Stimulated activated CD8-positive, alpha-beta memory T cell treated with anti-CD3 and anti-CD28 coated beads, Interleukin-12 subunit alpha, Interleukin-12 subunit beta, amount 100 ng/mL, for 24 hours (primary cell): ENCODE results near the gene PTGR3.

Experiments used
- DNase-seq: peaks from one replicate; pipeline ENCODE4 v3.0.0-alpha.2; 2020; ENCODE audit errors: extremely low read depth

PTGR3 gene

DNA sequence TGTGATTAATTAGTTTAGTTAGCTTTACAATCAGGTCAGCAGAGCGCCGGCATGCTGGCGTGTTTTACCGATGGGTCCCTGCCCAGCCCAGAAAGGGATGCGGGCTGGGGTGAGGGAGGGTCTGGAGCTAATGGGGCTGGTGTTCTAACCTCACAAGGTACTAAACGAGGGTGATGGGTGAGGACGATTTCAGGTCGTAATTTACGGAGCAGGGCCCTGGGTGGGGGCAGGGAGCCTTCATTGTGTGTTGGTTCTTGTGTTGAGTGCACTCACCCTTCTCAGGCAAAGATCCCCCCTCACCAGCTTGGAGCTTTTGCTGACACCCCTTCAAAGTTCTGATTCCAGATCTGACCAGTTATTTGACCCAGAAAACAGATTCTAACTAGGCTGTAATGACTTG is 39.5 kb downstream of the PTGR3 start:
- no peak for DNase-seq

GRCh38 chr18:75168619-75169018 is 40.3 kb downstream of the PTGR3 start:
- DNase-seq: no peak

GRCh38 chr18:75167759-75168618 is 41.0 kb downstream of the PTGR3 start:
- no peak for DNase-seq

- no peak for DNase-seq
Observed at GRCh38 chr18:75167137-75167536, 41.8 kb downstream of the PTGR3 start.

DNA sequence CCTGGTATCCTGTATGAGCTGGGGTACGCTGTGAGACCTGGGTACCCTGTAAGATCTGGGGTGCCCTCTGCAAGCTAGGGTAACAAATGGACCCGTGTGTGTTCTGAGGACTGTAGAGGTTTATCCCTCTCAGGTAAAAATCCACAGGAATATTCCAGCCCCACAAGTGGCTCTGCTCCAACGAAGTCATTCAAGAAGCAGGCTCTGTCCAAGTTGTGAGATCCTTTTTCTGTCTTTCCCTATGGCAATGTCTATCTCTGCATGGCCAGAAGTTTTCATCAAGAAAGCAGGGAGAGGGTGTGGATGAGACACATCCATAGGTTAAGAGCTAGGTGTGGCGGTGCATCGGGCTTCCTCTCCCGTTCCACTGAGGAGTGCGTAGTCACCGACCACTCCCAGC is 43.0 kb downstream of the PTGR3 start:
- no peak for DNase-seq

- no peak for DNase-seq
Observed at GRCh38 chr18:75164479-75164878, 44.5 kb downstream of the PTGR3 start.

DNA sequence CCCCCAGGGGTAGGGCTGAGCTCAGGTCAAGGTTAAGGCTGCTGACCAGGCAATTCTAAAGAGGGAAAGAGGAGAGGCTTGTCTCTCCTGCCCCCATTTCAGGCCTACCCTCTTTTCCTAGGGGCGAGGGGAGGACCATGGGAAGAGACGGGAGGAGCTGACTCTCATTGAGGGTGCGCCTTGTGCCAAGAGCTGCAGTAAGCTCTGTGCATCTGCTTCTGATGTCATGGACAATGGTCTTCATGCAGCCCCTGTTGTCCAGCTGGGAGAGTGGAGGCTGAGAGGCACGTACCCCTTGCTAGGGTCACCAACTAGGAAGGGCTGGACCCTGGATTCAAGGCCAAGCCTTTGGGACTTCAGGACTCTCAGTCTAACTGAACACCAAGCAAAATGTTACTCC is 45.2 kb downstream of the PTGR3 start:
- DNase-seq: no peak

- DNase-seq: no peak
Observed at GRCh38 chr18:75162978-75163377, 46.0 kb downstream of the PTGR3 start.

- DNase-seq: no peak
Observed at GRCh38 chr18:75162467-75162866, 46.5 kb downstream of the PTGR3 start.

DNA sequence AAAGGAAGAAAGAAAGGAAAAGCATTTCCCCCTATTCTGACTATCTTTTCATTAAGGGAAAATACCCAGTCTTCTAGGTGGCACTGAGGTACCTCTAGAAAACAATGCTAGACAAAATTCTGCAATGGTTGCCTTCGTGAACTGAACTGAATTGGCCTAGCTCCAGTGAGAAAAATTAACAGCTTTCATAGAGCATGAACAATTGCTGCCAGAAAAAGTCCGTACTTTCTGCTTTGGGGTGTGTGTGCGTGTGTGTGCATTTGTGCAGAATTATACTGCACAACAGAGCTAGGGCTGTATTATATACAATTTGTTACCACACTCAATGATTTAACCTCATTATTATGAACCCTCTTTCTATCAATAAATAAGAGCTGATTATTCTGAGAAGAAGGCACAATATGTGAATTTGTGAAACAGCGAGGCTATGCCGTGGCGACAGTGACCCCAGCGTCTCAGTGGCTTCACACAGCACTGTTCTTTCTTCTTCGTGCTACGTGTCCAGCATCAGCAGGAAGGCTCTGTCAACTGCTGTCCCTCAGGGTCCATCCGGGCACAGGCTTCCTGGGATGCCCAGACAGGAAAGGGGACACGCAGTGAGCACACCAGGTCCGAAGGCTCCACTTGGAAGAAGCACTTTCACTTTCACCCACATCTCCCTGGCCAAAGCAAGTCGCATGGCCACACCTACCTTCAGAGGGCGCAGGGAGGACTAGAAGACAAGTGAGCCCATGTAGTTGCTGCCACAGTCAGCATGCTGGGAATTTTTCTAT is 47.5 kb downstream of the PTGR3 start:
- no peak for DNase-seq

DNA sequence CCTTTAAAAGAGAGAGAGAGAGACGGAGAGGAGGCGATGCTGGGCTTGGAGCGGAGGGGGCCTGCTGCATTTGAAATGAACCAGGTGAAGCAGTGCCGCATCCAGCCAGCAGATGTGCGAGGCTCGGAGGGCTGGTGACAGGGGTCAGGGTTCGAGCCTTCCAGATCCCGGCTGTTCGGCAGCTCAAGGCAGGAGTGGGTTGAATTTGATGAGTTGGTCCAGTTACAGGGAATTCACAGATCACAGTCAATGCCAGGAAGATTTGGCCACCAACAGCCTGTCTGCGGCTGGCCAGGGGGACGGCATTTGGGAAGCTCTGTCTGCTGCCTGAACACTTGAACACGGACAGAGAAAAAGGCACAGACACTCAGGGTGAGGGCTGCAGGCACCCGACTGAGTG is 48.6 kb downstream of the PTGR3 start:
- DNase-seq: no peak

DNA sequence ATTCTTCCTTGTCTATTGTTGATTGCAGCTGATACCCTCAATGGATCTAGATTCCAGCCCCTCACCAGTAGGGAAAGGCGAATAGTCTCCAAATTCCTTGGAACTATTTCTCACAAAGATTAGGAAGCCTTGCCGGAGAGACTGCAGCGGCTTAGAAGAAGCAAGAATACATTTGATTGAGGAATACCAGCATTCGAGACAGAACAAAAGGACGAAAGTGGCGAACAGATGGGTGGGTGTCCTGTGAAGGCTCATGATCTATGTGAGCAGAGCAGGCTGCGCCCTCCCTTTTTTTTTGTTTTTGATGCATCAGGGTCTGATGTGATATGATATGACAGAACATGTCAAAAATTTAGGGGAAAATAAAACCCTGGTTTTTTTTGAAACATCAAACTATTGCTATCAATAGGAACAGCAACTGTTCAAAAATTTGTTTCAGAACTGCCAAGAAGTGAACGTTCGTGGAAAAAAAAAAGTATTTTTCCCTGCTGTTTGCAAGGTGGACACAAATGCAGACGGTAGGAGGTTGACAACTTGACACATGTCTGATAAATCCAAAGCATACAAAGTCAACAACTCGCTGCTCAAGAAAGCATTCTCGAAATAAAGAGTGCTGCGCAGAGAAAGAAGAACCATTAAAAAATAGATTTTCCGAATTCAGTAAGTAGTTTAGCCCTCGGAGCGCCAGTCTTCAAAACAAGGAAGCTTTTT is 49.1 kb downstream of the PTGR3 start:
- DNase-seq: no peak

- DNase-seq: no peak
Observed at GRCh38 chr18:75159238-75159518, 49.8 kb downstream of the PTGR3 start.
